ENCODE data around the gene COL8A1.
"Not testable (repeated sequence)": the region's sequence is repeated elsewhere in the genome, so short reads cannot be mapped to it uniquely, and the experiment has no call there.

COL8A1 gene

DNA sequence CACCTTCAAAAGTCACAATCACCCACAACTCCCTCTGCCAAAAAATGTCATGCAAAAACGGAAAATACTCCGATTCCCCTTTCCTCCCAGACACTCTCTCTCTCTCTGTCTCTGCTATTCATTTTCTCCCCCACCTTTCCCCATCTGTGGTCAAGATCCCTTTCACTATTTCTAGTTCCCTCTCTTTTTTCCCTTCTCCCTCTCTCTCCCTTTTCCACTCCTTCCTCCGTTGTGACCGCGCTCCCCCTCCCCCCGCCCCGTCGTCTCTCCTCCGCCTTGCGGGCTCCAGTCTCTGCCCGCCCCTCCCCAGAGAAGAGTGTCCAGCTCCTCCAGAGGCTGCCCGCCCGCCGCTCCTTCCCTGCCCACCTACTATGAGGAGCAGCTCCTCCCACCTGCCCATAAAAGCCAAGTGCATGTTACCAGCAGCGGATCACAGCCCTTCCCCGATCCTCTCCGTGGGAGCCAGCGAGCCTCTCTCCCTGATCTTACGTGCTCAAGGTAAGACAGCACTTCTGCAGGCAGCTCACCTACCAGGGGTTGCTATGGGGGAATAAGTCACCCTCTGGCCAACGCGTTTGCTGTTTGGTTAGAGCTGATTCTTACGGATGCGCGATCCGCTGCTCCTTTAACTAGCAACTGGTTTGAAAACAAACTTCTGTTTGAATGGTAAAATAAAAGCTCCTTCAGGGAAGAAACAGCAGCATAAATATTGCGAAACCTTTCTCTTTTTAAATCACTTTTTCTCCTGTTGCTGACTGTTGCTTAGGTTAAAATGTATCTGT lies at the start of gene COL8A1:
Gene COL8A1 (plus strand): TSS at position 428 of the 782 bp plus-strand sequence. CDS start 152,089 bp downstream, outside the sequence.
- DNase-seq (ENCODE audit: low read depth, low spot score) = no peak

DNA sequence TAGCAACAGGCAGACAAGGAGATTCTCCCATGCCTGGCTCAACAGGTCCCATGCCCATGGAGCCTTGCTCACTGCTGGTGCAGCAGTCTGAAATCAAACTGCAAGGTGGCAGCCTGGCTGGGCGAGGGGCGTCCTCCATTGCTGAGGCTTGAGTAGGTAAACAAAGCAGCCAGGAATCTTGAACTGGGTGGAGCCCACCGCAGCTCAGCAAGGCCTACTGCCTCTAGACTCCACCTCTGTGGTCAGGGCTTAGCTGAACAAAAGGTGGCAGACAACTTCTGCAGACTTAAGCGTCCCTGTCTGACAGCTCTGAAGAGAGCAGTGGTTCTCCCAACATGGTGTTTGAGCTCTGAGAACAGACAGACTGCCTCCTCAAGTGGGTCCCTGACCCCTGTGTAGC lies 49.2 kb upstream of the COL8A1 start:
- DNase-seq (ENCODE audit: low read depth, low spot score) = not testable (repeated sequence)

DNA sequence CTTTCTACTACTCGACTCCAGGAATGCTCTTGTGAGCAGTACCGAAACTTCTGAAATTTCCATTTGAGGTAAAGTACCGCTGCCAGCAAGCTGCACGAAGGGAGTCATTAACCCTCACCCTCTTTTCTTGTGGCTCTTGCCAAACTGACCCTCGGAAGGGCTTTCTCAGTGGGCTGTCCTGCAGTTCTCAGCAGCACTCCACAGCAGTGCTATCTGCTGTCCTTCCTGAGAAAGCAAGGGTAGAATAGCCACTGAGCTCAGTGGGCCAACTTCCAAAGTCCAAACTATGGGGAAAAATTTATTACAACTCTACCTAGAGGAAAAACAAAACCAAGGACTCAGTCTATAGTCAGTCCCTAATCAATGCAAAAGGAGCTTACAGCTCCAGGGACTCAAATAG lies 38.5 kb upstream of the COL8A1 start:
- peak; percentile 12 for DNase-seq (ENCODE audit: low read depth, low spot score)

DNA sequence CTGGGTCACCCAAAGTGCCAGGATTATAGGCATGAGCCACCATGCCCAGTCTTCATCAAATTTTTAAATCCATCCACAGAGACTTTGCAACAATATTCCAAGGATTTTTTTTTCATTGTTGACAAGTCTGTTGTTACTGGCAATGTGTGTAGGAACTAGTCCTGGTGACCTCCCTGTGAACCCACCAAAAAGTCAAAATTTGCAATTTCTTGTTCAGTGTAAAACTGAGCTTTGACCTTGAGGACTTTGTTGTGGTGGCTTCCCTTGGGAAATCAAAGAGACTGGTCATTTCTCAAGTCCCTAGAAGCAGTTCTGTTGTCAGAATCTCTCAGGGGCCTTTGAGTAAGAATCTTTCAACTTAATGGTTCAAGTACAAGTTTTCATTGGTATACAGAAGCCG lies 36.9 kb upstream of the COL8A1 start:
- no peak for DNase-seq (ENCODE audit: low read depth, low spot score)

DNA sequence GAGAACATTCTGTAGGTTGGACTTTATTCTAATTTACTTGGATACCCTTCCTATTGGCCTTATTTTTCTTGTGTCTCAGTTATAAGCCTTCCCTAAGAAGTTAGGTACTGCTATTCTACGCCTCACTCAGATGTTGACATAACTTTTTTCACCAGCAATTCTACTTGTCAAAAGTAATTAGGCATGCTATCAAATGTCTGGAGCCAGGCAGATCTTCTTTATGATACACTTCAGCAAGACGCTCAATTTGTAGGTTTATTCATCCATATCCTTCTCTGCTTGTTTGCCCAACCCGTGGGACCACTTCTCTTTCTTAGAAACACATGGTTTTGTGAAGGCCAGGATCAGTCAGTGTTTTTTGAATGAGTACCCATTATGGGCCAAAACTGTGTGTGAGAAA lies 36.2 kb upstream of the COL8A1 start:
- DNase-seq (ENCODE audit: low read depth, low spot score) = no peak

DNA sequence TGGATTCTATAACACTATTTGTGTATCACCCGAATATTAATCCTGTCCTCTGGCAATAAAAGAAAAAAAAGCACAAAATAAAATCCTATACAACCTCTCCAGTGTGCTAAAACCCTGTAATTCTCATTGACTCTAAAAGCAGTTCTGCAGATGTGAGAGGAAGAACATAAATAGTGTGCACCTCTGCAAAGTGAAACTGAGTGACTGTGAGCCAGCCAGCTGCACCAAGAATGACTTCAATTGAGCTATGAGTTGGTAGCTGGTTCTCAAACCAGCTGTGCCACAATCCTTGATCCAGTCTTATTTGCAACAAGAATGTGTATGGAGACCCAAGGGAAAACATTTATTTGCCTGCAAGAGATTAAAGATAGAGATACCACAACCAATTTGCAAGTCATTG lies 31.2 kb upstream of the COL8A1 start:
- no peak for DNase-seq (ENCODE audit: low read depth, low spot score)

DNA sequence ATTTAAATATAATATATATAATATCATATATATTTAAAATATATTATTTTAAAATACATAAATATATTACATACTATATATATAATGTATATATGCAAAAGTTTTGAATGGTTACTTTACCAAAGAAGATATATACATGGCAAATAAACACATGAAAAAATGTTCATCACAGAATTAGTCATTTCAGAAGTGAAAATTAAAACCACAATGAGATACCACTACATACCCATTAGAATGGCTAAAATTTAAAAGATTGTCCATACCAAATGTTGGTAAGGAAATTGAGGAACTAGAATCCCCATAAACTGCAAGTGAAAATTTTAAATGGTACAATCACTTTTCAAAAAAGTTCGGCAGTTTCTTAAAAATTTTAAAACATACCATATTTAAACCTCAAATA lies 23.6 kb upstream of the COL8A1 start:
- no peak for DNase-seq (ENCODE audit: low read depth, low spot score)

DNA sequence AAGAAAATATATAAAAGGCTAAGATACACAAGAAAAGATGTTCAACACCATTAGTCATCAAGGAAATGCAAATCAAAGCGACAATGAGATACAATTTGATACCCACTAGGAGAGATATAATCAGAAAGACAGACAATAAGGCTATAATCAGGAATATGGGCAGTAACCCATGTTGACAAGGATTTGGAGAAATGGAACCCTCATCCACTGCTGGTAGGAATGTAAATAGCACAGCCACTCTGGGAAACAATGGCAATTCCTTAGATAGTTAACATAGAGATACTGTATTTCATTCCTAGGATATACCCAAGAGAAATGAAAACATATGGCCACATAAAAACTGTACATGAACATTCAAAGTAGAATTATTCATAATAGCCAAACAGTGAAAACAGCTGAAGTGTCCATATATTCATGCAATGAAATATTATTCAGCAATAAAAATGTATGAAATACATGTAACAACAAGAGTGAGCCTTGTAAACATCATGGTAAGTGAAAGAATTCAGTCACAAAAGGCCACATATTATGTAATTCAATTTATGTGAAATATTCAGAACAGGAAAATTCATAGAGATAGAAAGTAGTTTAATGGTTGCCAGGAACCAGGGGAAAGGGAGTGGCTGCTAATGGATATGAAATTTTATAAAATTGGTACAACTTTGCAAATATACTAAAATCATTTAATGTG lies 18.2 kb upstream of the COL8A1 start:
- DNase-seq (ENCODE audit: low read depth, low spot score) = no peak

DNA sequence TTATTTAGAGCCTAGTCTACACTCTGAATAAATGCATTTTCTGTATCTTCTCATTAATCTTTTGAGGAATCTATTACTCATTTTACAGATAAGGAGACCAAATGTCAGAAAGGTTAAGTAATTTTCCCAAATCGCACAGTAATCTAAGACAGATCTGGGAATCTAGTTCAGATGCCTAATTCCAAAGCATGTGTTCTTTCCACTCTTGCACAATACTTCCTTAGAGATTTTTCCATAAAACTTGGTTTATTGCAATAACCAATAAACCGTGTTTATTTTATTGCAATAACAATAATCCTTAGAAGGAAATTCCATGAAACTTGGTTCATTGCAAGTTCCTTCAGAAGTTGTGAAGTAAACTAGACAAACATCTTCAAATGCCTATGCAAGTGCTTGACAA lies 17.4 kb upstream of the COL8A1 start:
- DNase-seq (ENCODE audit: low read depth, low spot score) = no peak

DNA sequence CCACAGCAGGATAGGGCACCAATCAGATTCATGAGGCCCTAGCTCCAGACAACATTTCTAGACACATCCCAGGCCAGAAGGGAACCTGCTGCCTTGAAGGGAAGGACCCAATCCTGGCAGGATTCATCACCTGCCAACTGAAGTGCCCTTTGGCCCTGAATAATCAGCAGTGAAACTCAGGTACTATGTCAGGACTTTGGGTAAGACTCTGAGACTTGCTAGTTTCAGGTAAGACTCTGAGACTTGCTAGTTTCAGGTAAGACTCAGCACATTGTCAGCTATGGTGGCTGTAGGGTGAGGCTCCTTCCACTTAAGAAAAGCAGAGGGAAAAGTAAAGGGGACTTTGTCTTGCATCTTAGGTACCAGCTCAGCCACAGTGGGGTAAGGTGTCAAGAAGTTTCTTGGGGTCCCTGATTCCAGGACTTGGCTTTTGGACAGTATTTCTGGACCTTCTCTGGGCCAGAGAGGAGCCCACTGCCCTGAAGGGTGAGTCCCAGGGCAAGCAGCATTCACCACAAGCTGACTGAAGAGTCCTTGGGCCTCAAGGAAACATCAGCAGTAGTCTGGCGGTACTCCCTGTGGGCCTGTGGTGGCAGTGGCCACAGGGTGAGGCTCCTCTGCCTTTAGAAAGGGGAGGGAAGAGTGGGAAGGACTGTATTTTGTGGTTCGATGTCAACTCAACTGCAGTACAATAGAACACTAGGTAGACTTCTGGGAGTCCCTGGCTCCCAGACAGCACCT lies 13.7 kb upstream of the COL8A1 start:
- DNase-seq (ENCODE audit: low read depth, low spot score) = no peak

DNA sequence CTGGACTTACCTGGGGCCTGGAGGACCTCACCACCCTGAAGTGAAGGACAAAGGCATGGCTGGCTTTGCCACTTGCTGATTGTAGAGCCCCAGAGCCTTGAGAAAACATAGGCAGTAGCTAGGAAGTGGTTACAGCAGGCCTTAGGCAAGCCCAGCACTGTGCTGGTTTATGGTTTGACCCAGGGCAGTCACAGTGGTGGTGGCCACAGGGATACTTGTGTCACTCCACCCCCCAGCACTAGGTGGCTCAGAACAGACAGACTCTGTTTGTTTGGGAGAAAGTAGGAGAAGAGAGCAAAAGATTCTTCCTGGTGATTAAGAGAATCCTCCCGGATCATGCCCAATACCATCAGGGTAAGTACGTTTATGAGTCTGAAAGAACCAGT lies 13.2 kb upstream of the COL8A1 start:
- DNase-seq (ENCODE audit: low read depth, low spot score) = no peak

DNA sequence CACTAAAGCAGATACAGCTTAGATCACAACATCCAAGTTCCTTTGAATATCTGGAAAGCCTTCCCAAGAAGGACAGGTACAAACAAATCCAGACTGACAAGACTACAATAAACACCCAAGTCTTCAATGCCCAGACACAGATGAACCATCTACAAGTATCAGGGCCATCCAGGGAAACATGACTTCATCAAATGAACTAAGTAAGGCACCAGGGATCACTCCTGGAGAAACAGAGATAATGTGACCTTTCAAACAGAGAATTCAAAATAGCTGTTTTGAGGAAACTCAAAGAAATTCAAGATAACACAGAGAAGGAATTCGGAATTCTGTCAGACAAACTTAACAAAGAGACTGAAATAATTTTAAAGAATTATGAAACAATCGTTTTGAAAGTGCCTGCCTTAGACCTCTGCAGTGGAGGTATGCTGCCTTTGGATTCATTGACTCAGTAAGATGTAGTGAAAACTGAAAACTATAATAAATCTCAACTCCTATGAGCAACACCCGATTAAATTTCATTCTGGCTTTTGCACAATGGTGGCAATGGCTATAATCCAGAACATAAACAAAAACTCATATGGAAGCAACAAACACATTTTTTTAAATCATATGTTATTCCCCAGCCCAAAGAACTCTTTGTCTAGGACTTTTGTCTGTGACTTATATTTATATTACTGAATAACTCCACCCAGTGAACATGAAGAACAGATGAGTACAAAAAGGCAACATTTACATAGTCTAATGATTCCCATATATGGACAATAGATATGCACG lies 12.6 kb upstream of the COL8A1 start:
- DNase-seq (ENCODE audit: low read depth, low spot score) = no peak

DNA sequence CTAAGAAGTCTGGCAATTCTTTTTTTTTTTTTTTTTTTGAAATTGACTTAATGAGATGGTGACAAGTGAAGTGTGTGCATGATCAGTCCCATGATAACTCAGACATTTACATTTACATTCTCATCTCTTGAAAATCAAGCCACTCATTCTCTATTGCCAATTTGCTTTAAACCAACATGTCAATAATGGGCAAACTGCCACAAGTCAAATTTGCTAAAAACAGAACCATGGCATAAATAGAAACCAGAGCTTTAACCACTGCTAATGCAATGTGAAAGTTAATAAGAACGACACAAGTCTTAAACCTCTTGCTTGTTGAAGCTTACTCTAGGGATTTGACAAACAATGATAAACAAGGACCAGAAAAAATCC lies 12.0 kb upstream of the COL8A1 start:
- DNase-seq (ENCODE audit: low read depth, low spot score) = no peak

DNA sequence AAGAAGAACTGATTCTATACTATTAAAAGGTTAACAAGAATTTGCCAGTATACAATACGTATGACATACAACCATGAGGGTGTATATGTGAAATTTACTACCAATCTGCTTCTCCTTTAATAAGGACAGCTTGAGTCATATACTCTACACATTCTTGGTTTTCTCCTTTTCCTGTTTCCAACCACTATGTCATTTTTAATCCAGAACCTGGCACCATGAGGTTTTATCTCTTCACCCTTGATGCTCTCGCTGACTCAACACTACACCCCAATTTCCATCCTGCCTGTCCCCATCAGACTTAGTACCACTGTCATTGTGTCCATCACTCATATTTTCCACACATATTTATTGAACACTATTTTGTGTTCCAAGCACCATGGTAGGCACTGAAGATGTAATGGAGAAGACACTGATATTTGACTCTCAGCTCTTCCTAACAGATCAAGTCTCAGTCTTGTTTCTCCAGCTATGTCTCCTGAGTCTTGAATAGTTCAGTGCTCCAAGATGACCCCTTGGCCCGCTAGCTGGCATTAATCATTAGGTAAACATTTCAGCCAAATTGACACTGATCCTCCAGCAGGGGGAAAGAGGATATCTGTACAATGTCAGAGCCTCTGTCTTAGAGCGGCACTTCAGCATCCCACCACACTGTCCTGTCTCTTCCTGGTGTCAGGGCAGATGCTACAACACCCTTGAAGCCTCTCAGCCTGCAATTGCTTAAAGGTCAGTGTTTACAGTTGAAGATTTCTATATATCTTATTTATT lies 11.2 kb upstream of the COL8A1 start:
- DNase-seq (ENCODE audit: low read depth, low spot score) = no peak

DNA sequence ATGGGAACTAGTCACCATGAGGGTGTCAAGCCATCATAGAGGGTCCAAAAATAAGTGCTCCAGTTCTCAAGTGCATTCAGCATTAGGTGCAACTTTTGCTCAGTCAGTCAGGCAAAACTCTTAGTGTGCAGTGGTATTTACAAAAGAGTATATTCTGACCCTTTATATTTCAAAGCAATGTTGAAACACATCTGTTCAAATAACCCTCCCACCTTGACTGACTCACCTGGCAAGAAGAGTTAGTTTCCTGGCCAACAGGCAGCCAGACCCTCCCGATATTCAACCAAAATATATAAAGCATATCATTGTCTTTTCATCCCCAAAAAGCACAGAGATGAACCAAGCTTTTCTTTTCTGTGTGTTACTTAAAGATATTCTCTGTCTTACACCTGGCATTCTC lies 7.6 kb upstream of the COL8A1 start:
- no peak for DNase-seq (ENCODE audit: low read depth, low spot score)

DNA sequence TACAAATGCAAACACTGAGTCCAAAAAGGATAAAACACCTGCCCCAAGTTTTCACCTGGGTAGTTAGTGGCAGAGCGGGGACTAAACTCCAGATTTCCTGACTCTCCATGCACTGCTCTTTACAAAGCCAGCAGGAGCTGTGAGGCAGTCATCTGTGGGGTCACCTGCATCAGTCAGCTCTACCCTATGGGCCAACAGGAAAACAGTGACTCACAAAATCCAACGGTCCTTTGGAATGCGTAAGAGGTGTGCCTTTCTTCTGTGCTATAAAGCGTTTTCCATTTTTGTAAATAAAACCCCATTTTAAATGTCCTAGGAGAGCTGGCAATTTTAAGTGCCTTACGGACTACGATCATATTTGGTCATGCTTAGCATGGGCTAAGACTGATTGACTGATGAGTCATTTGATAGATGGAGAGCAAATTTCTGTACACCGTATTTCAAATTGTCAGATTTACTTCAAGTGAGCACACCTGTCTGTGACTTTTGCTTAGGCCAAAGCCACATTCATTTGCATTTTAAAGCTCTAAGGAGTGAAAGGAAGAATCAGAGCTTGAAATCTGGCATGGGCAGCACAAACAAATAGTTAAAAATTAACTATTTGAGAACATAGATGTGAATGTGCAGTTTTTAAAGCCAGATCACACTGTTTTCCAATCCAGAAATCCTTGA lies 4.4 kb upstream of the COL8A1 start:
- no peak for DNase-seq (ENCODE audit: low read depth, low spot score)

DNA sequence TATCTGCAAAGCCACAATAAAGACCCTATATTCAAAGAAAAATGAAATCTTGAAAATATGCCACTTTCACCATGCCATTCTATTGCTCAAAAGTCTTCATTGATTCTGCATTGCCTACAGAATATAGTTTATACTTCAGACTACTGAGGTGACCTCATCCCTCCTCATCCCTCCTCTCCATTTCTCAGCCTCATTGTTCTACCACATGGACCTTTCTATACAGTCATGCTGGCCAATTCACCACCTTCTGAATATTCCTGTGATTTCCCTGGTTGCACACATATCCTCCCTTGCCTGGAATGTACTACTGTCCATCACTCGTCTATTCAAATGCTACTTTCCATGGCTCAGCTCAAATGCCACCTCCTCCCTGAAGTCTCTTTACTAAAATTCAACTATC lies 3.5 kb upstream of the COL8A1 start:
- no peak for DNase-seq (ENCODE audit: low read depth, low spot score)

DNA sequence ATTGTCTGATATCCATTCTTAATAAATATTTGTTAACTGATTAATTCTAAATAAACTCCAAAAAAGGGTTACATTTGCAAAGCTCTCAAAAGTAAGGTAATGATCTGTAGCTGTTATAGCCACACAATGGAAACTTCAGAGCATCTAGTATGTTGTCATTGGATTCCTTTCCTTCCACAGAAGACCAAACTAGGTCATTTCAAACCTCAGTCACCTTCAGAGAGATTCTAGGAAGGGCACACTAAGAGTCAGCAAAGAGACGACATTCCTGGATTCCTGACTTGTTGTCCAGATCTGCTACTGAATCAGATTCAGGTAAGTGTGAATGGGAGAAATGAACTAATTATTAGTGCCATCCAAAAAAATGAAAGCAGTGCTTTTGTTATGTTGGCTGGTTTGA lies 3.0 kb upstream of the COL8A1 start:
- DNase-seq (ENCODE audit: low read depth, low spot score) = no peak

DNA sequence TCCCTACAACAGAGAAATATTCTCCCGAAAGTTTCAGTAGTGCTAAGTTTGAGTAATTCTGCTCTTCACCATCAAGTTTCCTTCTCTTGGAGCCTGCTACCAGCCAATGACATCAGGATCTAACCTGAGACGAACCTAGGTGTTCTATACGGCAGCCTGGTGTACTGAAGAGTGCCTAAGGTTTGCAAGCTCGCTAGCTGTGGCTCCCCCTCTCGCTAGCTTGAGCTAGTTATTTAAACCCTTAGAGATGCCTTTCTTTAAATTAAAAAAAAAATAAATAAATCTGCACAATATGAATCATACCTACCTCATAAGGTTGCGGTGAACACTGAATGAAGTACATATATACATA lies 1.4 kb upstream of the COL8A1 start:
- no peak for DNase-seq (ENCODE audit: low read depth, low spot score)

DNA sequence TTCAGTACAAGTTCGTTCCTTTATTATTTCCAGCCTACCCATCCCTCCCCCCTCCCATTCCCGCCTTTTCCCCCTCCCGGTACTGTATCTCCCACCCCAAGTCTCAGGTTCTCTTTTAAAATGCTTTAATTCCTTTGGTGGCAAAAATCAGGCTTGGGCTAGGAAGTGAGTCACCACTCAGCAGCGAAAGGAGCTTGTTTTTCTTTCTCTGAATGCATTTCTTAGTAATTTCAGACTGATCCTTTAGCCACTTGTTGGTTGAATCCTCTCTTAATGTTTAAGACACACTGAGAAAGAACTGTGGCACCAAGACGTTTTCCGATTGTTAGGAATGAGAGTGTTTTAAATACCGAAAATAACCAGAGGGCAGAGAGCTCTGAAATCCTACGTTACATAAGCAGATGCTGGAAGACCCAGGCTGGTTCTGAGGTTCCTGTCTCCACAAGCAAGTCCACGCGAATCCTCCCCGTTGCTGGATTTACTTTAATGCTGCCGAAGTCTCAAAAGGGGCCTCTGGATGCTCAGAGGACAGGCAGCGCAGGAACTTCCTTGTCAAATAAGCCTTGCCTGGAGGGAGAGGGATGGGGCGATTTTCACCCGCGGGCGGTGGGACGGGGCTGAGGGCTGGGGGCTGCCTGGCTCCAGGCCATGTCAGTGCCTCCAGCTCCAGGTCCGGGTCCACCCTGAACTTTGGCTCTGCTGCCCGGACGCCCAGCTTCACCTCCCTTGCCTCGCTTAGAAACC lies 854 bp upstream of the COL8A1 start:
- no peak for DNase-seq (ENCODE audit: low read depth, low spot score)

All from smooth muscle cell of the brain vasculature (primary cell).